Right lobe of liver (tissue), 4 donors: ENCODE results near the gene SH3RF3.

Experiments
- POLR2A ChIP-seq: fragments of 450-650 bp; IDR thresholded peaks from one replicate; pipeline ENCODE4 v1.6.1; 2017; ENCODE audit warnings: antibody characterized with exemption, mild to moderate bottlenecking
- TF ChIP-seq, protein P1 (sequence below), 4 donors: fragments of 200-600 bp in 3 of 4; fragments of 450-650 bp in 1 of 4; IDR thresholded peaks; one replicate each; pipeline versions ENCODE4 v1.5.1 to v1.8.0; 2016 to 2022; ENCODE audit warnings: antibody characterized with exemption in 4 of 4, mild to moderate bottlenecking in 2 of 4
- donor health status: DM: no; HTN: no; CAD: no.
- donor health status: DM: no; HTN: no; CAD: no.
- donor health status: DM: no; HTN: yes; CAD: no.

DNA sequence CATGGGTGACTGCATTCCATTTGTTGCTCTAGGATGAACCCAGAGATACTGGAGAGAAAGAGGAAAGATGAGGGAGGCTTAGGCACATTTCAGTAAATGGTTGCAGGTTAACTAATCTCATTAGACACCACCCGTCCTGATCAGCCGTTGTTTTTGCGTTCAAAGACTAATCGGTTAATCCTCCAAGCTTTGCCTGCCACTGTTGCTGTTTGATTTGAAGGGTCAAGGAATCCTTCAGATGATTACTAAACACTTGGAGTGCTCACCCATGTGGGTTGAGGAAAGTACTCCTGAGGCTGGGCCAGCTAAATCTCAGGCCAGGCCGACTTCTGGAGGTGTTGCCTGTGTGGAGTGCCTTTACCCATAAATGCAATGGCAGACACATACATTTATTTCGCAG, 8.6 kb downstream of the SH3RF3 start:
- TF ChIP-seq, protein P1, sequence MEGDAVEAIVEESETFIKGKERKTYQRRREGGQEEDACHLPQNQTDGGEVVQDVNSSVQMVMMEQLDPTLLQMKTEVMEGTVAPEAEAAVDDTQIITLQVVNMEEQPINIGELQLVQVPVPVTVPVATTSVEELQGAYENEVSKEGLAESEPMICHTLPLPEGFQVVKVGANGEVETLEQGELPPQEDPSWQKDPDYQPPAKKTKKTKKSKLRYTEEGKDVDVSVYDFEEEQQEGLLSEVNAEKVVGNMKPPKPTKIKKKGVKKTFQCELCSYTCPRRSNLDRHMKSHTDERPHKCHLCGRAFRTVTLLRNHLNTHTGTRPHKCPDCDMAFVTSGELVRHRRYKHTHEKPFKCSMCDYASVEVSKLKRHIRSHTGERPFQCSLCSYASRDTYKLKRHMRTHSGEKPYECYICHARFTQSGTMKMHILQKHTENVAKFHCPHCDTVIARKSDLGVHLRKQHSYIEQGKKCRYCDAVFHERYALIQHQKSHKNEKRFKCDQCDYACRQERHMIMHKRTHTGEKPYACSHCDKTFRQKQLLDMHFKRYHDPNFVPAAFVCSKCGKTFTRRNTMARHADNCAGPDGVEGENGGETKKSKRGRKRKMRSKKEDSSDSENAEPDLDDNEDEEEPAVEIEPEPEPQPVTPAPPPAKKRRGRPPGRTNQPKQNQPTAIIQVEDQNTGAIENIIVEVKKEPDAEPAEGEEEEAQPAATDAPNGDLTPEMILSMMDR (IDR thresholded peaks at IDR 0.05), result no peak
- TF ChIP-seq POLR2A, result no peak
